Naive thymus-derived CD8-positive, alpha-beta T cell (primary cell): Measurements from ENCODE around the gene PABPN1L. TPM values are rescaled to one million over a fixed set of nuclear protein-coding genes. Genes with fewer than 3 reads are reported as not detected.

Source experiments
- polyA plus RNA-seq, 3 donors: library from polyadenylated mRNA; unstranded; fragments of 300-500 nt; fragmentation: Illumina TruSeq; gene quantifications; one replicate each; pipeline ENCODE4 v1.2.3, GENCODE V29; 2021
- total RNA-seq, 8 experiments: library from RNA in 2 of 8; stranded (reverse) in 2 of 8; gene quantifications; one replicate each; pipeline ENCODE4 v1.2.3 and lab custom pipeline; 2021 to 2026

The PABPN1L gene
- total and polyA plus RNA-seq, 5 experiments from 2014 or later = not detected

Other genes starting within 250 kb of the PABPN1L start
- under 1 TPM; 0.49 to 0.60 TPM for gene IL17C, start 228.1 kb downstream of the PABPN1L start, total RNA-seq
- gene IL17C, start 228.1 kb downstream of the PABPN1L start, polyA plus RNA-seq = under 1 TPM in 2 of 3 donors, not detected in 1; 0.16 to 0.69 TPM
- gene CYBA, start 215.6 kb downstream of the PABPN1L start, total RNA-seq = 100 to 1,000 TPM; 231 to 235 TPM
- 100 to 1,000 TPM; 625 to 787 (median 649) TPM for gene CYBA, start 215.6 kb downstream of the PABPN1L start, polyA plus RNA-seq
- 10 to 100 TPM; 40.2 to 42.7 TPM for gene MVD, start 203.6 kb downstream of the PABPN1L start, total RNA-seq
- gene MVD, start 203.6 kb downstream of the PABPN1L start, polyA plus RNA-seq = 10 to 100 TPM; 14.4 to 20.4 (median 18.5) TPM
- gene SNAI3, start 180.2 kb downstream of the PABPN1L start, total RNA-seq = 1 to 10 TPM; 2.3 to 2.5 TPM
- 1 to 10 TPM; 3.3 to 6.1 (median 5.3) TPM for gene SNAI3, start 180.2 kb downstream of the PABPN1L start, polyA plus RNA-seq
- 100 to 1,000 TPM; 209 to 230 TPM for gene RNF166, start 160.3 kb downstream of the PABPN1L start, total RNA-seq
- gene RNF166, start 160.3 kb downstream of the PABPN1L start, polyA plus RNA-seq = 100 to 1,000 TPM in 2 of 3 donors, 10 to 100 TPM in 1; 79.4 to 104 (median 101) TPM
- 10 to 100 TPM; 28.7 to 31.5 TPM for gene CTU2, start 160.2 kb downstream of the PABPN1L start, total RNA-seq
- 10 to 100 TPM; 16.9 to 21.9 (median 19.0) TPM for gene CTU2, start 160.2 kb downstream of the PABPN1L start, polyA plus RNA-seq
- 10 to 100 TPM; 90.0 to 94.5 TPM for gene PIEZO1, start 81.4 kb downstream of the PABPN1L start, total RNA-seq
- 1 to 10 TPM; 2.4 to 8.4 (median 5.7) TPM for gene PIEZO1, start 81.4 kb downstream of the PABPN1L start, polyA plus RNA-seq
- gene CDT1, start 62.9 kb downstream of the PABPN1L start, total RNA-seq = under 1 TPM in 1 of 2 experiments, not detected in 1; 0.74 TPM
- gene CDT1, start 62.9 kb downstream of the PABPN1L start, polyA plus RNA-seq = under 1 TPM; 0.13 to 0.46 (median 0.26) TPM
- 100 to 1,000 TPM; 174 to 183 TPM for gene APRT, start 54.7 kb downstream of the PABPN1L start, total RNA-seq
- gene APRT, start 54.7 kb downstream of the PABPN1L start, polyA plus RNA-seq = 100 to 1,000 TPM; 428 to 492 (median 431) TPM
- gene GALNS, start 9.7 kb downstream of the PABPN1L start, total RNA-seq = 10 to 100 TPM; 48.6 to 53.5 TPM
- gene GALNS, start 9.7 kb downstream of the PABPN1L start, polyA plus RNA-seq = 10 to 100 TPM in 2 of 3 donors, 1 to 10 TPM in 1; 7.8 to 11.9 (median 11.8) TPM
- 10 to 100 TPM; 70.0 to 76.3 TPM for gene TRAPPC2L, start 9.5 kb downstream of the PABPN1L start, total RNA-seq
- gene TRAPPC2L, start 9.5 kb downstream of the PABPN1L start, polyA plus RNA-seq = 10 to 100 TPM; 81.8 to 86.5 (median 82.1) TPM
- 1 to 10 TPM; 1.5 to 2.0 TPM for gene CBFA2T3, start 110.5 kb upstream of the PABPN1L start, total RNA-seq
- gene CBFA2T3, start 110.5 kb upstream of the PABPN1L start, polyA plus RNA-seq = under 1 TPM in 1 of 3 donors, not detected in 2; 0.04 TPM
- 10 to 100 TPM; 61.5 to 64.4 TPM for gene ACSF3, start 227.2 kb upstream of the PABPN1L start, total RNA-seq
- gene ACSF3, start 227.2 kb upstream of the PABPN1L start, polyA plus RNA-seq = 10 to 100 TPM; 21.3 to 44.7 (median 22.9) TPM